Fibroblast of lung (primary cell): Measurements from ENCODE around the gene SLC4A8. TPM values are rescaled to one million over a fixed set of nuclear protein-coding genes. Genes with fewer than 3 reads are reported as not detected.

Experiments
- DNase-seq, 2 donors: peaks; one replicate each; pipeline versions ENCODE4 v3.0.0 to v3.0.0-alpha.2; 2010; ENCODE audit warnings: low read depth in 2 of 2
- H2AFZ ChIP-seq: 2 replicates; pipeline ENCODE4 v1.5.1; 2012; ENCODE audit warnings: low read length, control low read depth, inconsistent platforms
- H3K27ac ChIP-seq: 2 replicates; pipeline ENCODE4 v1.5.1; 2011; ENCODE audit warnings: low read length, control low read depth; ENCODE audit not compliant: insufficient read depth
- H3K27me3 ChIP-seq: 2 replicates; pipeline ENCODE4 v1.5.1; 2011; ENCODE audit warnings: mild to moderate bottlenecking, low read length; ENCODE audit not compliant: control insufficient read depth, insufficient read depth
- H3K36me3 ChIP-seq: 2 replicates; pipeline ENCODE4 v1.5.1; 2011; ENCODE audit warnings: low read length; ENCODE audit not compliant: control insufficient read depth, insufficient read depth
- H3K4me1 ChIP-seq: 2 replicates; pipeline ENCODE4 v1.5.1; 2011; ENCODE audit warnings: low read length; ENCODE audit not compliant: control insufficient read depth, insufficient read depth; ENCODE audit errors: extremely low read depth
- H3K4me2 ChIP-seq: 2 replicates; pipeline ENCODE4 v1.5.1; 2011; ENCODE audit warnings: low read length, control low read depth; ENCODE audit not compliant: insufficient read depth; ENCODE audit errors: extremely low read depth
- H3K4me3 ChIP-seq, 4 experiments: fragments of 200-600 bp in 1 of 4; sonication (generic) in 1 of 4; replicated peaks in 1 of 4; 2 replicates each; pipeline ENCODE4 v1.5.1; 2011 to 2016; ENCODE audit warnings: low read length in 4 of 4, low read depth in 3 of 4, mild to moderate bottlenecking in 3 of 4, control low read depth in 2 of 4, inconsistent platforms in 1 of 4, mixed read lengths in 1 of 4; ENCODE audit not compliant: insufficient read depth in 1 of 4; ENCODE audit errors: control extremely low read depth in 1 of 4
- H3K79me2 ChIP-seq: 2 replicates; pipeline ENCODE4 v1.5.1; 2012; ENCODE audit warnings: mild to moderate bottlenecking, low read length, inconsistent platforms; ENCODE audit not compliant: control insufficient read depth, insufficient read depth
- H3K9ac ChIP-seq: 2 replicates; pipeline ENCODE4 v1.5.1; 2011; ENCODE audit warnings: mild to moderate bottlenecking, low read length, control low read depth; ENCODE audit not compliant: insufficient read depth
- H3K9me3 ChIP-seq: 2 replicates; pipeline ENCODE4 v1.5.1; 2012; ENCODE audit warnings: low read depth, low read length; ENCODE audit not compliant: control insufficient read depth, insufficient read depth
- H4K20me1 ChIP-seq: 2 replicates; pipeline ENCODE4 v1.5.1; 2011; ENCODE audit warnings: low read length; ENCODE audit not compliant: control insufficient read depth, insufficient read depth; ENCODE audit errors: extremely low read depth
- CTCF ChIP-seq, 2 donors: IDR thresholded peaks in 1 of 2; conservative IDR thresholded peaks in 1 of 2; 1 replicate in 1 of 2; 2 replicates in 1 of 2; pipeline ENCODE4 v1.5.1; 2011 to 2012; ENCODE audit warnings: low read length in 2 of 2, control low read depth in 1 of 2, inconsistent platforms in 1 of 2, low read depth in 1 of 2, mild to moderate bottlenecking in 1 of 2
- EZH2 ChIP-seq: IDR thresholded peaks from 2 replicates; pipeline ENCODE4 v1.5.1; 2012; ENCODE audit warnings: low read length, control low read depth, mild to moderate bottlenecking; ENCODE audit errors: missing control alignments
- polyA plus RNA-seq, 2 donors: library from polyadenylated mRNA; depleted of rRNA in 1 of 2; stranded (reverse) in 1 of 2; unstranded in 1 of 2; fragments of >200 nt; gene quantifications; 2 replicates each; pipeline ENCODE4 v1.2.1, GENCODE V29; 2011 to 2012; ENCODE audit warnings: missing spikeins in 1 of 2
- total RNA-seq: library from RNA; depleted of rRNA; stranded (reverse); fragments of >200 nt; gene quantifications from 2 replicates; pipeline ENCODE4 v1.2.1, GENCODE V29; 2014

Gene SLC4A8
- total and polyA plus RNA-seq, 2 donors (not counting 1 experiment from before 2014, with no cell fraction given), result 4.9 to 7.3 TPM

GRCh38 chr12:51482929-51483697, 58.5 kb downstream of the SLC4A8 start:
- TF ChIP-seq CTCF (conservative IDR thresholded peaks at IDR 0.05 in 1 of 2, IDR thresholded peaks at IDR 0.05 in 1 of 2; ENCODE audit: low read depth in 1 of 2, low read length in 2 of 2) (peak; percentile 11 to 16), EZH2 (no peak)
- Histone ChIP-seq H3K4me2 (peak overlapping the region; percentile 28), H3K36me3 (no peaks in the 10 kb centered on the region), H3K4me1 (no peaks in the 10 kb centered on the region), H3K4me3 (no peak overlapping the region), H3K27me3 (no peaks in the 10 kb centered on the region), H4K20me1 (no peaks in the 10 kb centered on the region), H3K79me2 (no peaks in the 10 kb centered on the region), H3K9ac (no peak overlapping the region), H3K9me3 (no peaks in the 10 kb centered on the region), H3K27ac (no peak overlapping the region), H2AFZ (peak overlapping the region; percentile 81)
- peak; percentile 6 to 42 for DNase-seq

GRCh38 chr12:51484119-51484518, 59.5 kb downstream of the SLC4A8 start:
- Histone ChIP-seq H3K36me3 (no peaks in the 10 kb centered on the region), H2AFZ (no peak overlapping the region), H3K4me3 (no peak overlapping the region), H3K4me1 (no peaks in the 10 kb centered on the region), H3K9me3 (no peaks in the 10 kb centered on the region), H3K27me3 (no peaks in the 10 kb centered on the region), H3K79me2 (no peaks in the 10 kb centered on the region), H3K27ac (no peak overlapping the region), H4K20me1 (no peaks in the 10 kb centered on the region), H3K4me2 (no peak overlapping the region), H3K9ac (no peak overlapping the region)
- no peak for TF ChIP-seq CTCF (conservative IDR thresholded peaks at IDR 0.05 in 1 of 2, IDR thresholded peaks at IDR 0.05 in 1 of 2; ENCODE audit: low read depth in 1 of 2, low read length in 2 of 2)
- no peak for TF ChIP-seq EZH2
- no peak for DNase-seq

- no peak overlapping the region for H3K27ac ChIP-seq
- H3K9ac ChIP-seq, result no peak overlapping the region
- H3K4me2 ChIP-seq, result no peak overlapping the region
- H3K9me3 ChIP-seq, result no peaks in the 10 kb centered on the region
- H4K20me1 ChIP-seq, result no peaks in the 10 kb centered on the region
- H3K36me3 ChIP-seq, result no peaks in the 10 kb centered on the region
- H3K27me3 ChIP-seq, result no peaks in the 10 kb centered on the region
- H3K4me1 ChIP-seq, result no peaks in the 10 kb centered on the region
- H3K4me3 ChIP-seq, result no peak overlapping the region
- TF ChIP-seq EZH2, result no peak
- TF ChIP-seq CTCF (conservative IDR thresholded peaks at IDR 0.05 in 1 of 2, IDR thresholded peaks at IDR 0.05 in 1 of 2; ENCODE audit: low read depth in 1 of 2, low read length in 2 of 2), result no peak
- DNase-seq, result peak in 1 of 2 donors; percentile 34
- H2AFZ ChIP-seq, result no peak overlapping the region
- H3K79me2 ChIP-seq, result no peaks in the 10 kb centered on the region
Measured at GRCh38 chr12:51488281-51488680, 63.6 kb downstream of the SLC4A8 start.
